Subcutaneous adipose tissue (tissue), 4 donors: ENCODE results near the gene CUEDC1. TPM values are rescaled to one million over a fixed set of nuclear protein-coding genes. Genes with fewer than 3 reads are reported as not detected.

Experiments used
- total RNA-seq, 4 donors: library from RNA; depleted of rRNA; stranded (reverse); fragments of >200 nt; gene quantifications; one replicate each; pipeline ENCODE4 v1.1.0, GENCODE V29; 2016
- TF ChIP-seq, protein P1 (sequence below): fragments of 450-650 bp; IDR thresholded peaks from one replicate; pipeline ENCODE4 v1.5.1; 2016; ENCODE audit warnings: low read depth, mild to moderate bottlenecking, control low read depth, antibody characterized with exemption, moderate library complexity

The CUEDC1 gene
- total RNA-seq, 4 donors from 2014 or later, result 18.0 to 22.5 (median 21.1) TPM

DNA sequence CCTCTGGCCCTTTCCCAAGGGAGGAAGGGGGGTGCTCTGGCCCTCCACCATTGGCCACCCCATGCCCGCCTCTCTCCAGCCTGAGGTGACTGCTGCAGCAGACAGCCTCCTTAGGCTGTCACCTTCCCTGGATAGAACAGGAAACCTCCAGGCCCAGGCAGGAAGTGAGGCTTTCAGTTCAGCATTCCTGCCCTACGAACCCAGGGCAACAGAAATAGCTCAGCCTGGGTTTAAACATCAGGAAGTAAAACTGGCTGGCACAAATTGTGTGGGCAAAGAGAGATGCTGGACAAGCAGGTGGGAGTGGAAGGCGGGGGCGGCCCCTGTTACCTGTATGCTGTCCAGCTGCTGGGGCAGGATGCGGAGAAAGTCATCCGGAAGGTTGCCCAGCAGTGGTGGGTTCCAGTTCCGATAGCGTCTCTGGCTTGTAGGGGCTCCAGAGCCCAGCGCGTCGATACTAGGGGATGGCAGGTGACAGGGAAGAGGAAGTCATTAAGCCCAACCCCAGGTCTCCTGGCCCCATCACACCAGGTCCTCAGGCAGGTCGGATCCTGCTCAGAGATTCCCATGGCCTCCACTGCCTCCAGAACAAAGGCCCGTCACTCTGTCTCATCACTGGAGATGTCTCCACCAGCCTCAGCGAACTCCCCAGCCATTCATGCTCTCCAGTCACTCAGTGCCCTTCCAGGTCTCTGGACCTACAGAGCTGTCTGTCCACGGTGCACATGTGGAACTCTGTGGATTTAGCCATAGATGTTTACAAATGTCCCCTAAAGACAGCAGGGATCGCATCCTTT is 81.8 kb downstream of the CUEDC1 start:
- TF ChIP-seq, protein P1, sequence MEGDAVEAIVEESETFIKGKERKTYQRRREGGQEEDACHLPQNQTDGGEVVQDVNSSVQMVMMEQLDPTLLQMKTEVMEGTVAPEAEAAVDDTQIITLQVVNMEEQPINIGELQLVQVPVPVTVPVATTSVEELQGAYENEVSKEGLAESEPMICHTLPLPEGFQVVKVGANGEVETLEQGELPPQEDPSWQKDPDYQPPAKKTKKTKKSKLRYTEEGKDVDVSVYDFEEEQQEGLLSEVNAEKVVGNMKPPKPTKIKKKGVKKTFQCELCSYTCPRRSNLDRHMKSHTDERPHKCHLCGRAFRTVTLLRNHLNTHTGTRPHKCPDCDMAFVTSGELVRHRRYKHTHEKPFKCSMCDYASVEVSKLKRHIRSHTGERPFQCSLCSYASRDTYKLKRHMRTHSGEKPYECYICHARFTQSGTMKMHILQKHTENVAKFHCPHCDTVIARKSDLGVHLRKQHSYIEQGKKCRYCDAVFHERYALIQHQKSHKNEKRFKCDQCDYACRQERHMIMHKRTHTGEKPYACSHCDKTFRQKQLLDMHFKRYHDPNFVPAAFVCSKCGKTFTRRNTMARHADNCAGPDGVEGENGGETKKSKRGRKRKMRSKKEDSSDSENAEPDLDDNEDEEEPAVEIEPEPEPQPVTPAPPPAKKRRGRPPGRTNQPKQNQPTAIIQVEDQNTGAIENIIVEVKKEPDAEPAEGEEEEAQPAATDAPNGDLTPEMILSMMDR, result no peak

DNA sequence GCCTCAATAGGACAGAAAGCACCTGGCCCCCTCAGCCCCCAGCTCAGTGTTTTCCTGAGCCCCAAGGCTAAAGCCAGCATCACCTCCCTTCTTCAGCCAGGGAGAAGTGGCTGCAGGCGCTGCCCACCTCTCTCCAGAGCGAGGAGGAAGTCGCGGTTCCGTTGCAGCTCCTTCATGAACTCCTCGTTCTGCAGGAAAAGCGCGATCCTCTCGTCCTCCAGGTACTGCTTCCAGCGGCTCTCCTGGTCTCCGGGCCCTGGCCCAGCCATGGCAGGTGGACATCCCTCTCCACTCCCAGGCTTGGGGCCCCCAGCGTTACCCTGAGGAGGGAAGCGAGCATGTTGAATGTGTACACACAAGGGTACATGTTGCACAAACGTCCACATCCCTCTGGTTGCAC is 82.7 kb downstream of the CUEDC1 start:
- TF ChIP-seq, protein P1, result no peak

DNA sequence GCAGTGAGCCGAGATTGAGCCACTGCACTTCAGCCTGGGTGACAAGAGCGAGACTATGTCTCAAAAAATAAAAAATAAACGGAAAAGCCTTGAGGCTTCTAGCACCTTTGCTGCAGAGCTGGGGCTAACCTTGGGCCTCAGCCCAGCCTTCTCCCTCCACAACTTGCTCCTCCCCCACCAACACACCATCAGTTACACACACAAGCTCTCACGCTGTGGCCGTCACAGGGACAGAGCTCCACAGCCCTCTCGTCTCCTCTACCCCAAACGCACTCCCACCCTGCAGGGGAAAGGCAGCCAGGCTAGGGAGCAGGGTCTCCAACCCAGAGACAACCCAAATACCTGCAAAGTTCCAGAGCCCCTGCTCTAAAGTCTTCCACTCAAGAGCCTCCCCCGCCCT is 83.3 kb downstream of the CUEDC1 start:
- TF ChIP-seq, protein P1, result no peak

DNA sequence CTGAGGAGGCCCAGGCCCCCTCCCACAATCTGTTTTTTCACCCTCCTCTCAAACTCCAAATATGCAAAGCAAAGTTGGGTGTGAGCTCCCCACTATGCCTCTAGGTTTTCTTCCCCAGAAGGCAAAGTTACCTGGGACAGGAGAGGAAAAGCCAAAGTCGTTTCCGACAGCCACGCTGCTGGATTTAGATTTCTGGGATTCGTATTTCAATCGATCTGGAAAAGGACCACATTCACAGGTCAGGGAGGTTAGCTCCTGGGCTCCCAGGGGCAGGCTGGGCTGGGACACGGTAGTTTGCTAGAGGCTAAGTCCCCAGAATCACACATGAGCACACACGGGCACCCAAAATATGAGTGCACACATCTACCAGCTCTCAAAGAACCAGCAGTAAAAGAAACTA is 84.1 kb downstream of the CUEDC1 start:
- TF ChIP-seq, protein P1, result no peak

DNA sequence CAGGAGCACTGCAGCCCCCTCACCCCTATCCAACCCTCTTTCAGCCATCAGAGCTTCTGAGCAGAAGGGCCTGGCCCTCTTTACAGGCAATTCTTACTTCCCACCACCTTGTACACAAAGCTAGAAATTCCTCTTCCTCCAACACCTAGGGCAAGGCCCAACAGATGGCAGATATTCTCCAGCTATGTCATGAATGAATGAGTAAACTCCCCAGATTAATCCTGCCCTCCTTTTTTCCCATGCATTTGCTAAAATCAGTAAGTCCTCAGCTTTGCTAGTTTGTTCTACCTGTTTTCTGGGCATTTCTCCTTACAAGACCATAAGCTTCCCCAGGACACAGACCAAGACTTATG is 85.0 kb downstream of the CUEDC1 start:
- TF ChIP-seq, protein P1, result no peak

DNA sequence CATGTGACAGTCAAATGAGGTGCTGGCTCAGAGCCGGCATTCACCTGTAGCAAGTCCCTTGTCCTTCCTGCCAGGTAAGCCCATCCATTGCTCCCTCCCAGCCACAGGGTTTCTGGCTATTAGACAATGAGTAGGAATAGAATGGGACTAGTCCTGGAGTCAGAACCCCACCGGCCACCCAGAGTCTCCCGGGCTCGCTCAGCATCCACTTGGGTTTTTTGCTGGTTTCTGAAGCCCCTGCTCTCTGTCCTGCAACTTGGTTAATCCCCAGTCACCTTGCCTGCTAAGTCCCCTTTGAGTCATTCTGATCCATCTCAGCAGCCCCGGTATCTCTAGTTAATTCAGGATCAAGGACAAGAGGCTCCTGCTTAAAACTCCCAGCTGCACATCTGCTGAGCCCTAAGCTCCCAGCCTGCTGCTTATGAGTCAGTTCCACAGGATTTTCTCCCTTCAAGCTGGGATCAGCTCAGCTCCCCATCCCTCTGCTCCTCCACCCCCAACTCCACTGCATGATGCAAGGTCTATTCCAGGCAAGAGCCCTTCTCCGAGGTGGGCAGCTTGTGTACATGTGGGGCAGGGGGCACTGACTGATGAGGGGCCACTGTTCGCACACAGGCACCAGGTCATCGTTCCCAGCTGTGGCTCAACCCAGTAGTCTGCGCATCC is 85.5 kb downstream of the CUEDC1 start:
- TF ChIP-seq, protein P1, result no peak

DNA sequence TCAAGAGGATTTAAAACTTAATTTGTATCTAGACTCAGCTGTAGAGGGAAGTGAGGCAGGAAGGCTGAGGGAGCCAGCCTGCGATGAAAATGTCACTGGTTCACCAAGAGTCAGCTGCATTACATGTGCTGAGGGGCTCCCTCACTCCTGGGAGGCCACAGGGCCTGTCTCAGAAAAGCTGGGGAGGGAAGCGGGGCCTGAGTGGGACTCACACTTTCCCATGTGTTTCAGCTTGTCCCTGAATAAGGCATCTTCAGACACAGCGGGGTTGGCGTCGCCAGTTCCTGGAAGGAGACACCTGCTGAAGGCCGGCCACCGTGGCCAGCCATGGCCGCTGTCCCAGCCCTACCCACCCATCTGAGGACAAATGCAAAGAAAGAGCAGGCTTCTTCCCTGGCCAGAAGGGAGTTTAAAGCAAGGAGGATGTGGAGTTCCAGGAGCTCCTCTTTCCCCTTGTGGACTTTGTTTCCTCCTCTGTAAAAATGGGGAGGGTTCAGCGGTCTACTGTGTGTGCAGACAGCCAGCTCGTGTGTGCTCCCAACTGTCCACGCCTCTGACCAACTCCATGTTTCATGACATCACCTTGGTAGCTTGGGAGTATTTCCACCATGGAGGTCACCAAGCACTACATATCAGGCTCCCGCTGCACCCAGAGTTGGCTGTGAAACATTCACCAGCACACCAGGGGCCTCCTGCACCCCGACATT is 86.1 kb downstream of the CUEDC1 start:
- TF ChIP-seq, protein P1, result no peak
